ENCODE data around the gene THG1L. TPM values are rescaled to one million over a fixed set of nuclear protein-coding genes. Genes with fewer than 3 reads are reported as not detected.
A peak's percentile ranks its signal among the peaks of the same experiment; 100 is the strongest.

The THG1L gene
- total and polyA plus RNA-seq, 2 of the 13 experiments (the other 11 are each of a cell fraction or from before 2014, with no cell fraction given) = 16.6 to 17.2 TPM

- TF ChIP-seq PHF8 (CRISPR knock-in tag; IDR thresholded peaks at IDR 0.05) = peak; percentile 26
- TF ChIP-seq, protein P1, sequence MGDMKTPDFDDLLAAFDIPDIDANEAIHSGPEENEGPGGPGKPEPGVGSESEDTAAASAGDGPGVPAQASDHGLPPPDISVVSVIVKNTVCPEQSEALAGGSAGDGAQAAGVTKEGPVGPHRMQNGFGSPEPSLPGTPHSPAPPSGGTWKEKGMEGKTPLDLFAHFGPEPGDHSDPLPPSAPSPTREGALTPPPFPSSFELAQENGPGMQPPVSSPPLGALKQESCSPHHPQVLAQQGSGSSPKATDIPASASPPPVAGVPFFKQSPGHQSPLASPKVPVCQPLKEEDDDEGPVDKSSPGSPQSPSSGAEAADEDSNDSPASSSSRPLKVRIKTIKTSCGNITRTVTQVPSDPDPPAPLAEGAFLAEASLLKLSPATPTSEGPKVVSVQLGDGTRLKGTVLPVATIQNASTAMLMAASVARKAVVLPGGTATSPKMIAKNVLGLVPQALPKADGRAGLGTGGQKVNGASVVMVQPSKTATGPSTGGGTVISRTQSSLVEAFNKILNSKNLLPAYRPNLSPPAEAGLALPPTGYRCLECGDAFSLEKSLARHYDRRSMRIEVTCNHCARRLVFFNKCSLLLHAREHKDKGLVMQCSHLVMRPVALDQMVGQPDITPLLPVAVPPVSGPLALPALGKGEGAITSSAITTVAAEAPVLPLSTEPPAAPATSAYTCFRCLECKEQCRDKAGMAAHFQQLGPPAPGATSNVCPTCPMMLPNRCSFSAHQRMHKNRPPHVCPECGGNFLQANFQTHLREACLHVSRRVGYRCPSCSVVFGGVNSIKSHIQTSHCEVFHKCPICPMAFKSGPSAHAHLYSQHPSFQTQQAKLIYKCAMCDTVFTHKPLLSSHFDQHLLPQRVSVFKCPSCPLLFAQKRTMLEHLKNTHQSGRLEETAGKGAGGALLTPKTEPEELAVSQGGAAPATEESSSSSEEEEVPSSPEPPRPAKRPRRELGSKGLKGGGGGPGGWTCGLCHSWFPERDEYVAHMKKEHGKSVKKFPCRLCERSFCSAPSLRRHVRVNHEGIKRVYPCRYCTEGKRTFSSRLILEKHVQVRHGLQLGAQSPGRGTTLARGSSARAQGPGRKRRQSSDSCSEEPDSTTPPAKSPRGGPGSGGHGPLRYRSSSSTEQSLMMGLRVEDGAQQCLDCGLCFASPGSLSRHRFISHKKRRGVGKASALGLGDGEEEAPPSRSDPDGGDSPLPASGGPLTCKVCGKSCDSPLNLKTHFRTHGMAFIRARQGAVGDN (CRISPR knock-in tag; IDR thresholded peaks at IDR 0.05) = peak; percentile 44; the same call in 1 of the 2 replicates
- TF ChIP-seq MYNN (CRISPR knock-in tag; IDR thresholded peaks at IDR 0.05; ENCODE audit: low read depth) = no peak
- no peak for TF ChIP-seq THYN1 (CRISPR knock-in tag; IDR thresholded peaks at IDR 0.05; ENCODE audit: borderline replicate concordance, low read depth)
- TF ChIP-seq DDIT3 (CRISPR knock-in tag; IDR thresholded peaks at IDR 0.05) = no peak
- 0 out of 2 replicates have a peak, but pooled peaks have one; percentile 11 for TF ChIP-seq SALL2 (CRISPR knock-in tag; IDR thresholded peaks at IDR 0.05)
- 0 out of 2 replicates have a peak, but pooled peaks have one; percentile 17 for TF ChIP-seq EED (CRISPR knock-in tag; IDR thresholded peaks at IDR 0.05)
- TF ChIP-seq ZBTB21 (CRISPR knock-in tag; IDR thresholded peaks at IDR 0.05) = no peak
- no peak; the same call in 1 of the 2 replicates for TF ChIP-seq ZNF703 (CRISPR knock-in tag; IDR thresholded peaks at IDR 0.05; ENCODE audit: borderline replicate concordance)
- TF ChIP-seq RBFOX2 (IDR thresholded peaks at IDR 0.05; ENCODE audit: low read depth, low read length) = peak; percentile 49; the same call in 1 of the 2 replicates
- TF ChIP-seq PHF21A (CRISPR knock-in tag; IDR thresholded peaks at IDR 0.05) = 0 out of 2 replicates have a peak, but pooled peaks have one; percentile 19
- TF ChIP-seq, protein P2, sequence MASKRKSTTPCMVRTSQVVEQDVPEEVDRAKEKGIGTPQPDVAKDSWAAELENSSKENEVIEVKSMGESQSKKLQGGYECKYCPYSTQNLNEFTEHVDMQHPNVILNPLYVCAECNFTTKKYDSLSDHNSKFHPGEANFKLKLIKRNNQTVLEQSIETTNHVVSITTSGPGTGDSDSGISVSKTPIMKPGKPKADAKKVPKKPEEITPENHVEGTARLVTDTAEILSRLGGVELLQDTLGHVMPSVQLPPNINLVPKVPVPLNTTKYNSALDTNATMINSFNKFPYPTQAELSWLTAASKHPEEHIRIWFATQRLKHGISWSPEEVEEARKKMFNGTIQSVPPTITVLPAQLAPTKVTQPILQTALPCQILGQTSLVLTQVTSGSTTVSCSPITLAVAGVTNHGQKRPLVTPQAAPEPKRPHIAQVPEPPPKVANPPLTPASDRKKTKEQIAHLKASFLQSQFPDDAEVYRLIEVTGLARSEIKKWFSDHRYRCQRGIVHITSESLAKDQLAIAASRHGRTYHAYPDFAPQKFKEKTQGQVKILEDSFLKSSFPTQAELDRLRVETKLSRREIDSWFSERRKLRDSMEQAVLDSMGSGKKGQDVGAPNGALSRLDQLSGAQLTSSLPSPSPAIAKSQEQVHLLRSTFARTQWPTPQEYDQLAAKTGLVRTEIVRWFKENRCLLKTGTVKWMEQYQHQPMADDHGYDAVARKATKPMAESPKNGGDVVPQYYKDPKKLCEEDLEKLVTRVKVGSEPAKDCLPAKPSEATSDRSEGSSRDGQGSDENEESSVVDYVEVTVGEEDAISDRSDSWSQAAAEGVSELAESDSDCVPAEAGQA (IDR thresholded peaks at IDR 0.05; ENCODE audit: low read depth) = no peak
- TF ChIP-seq, protein P2 (CRISPR knock-in tag; IDR thresholded peaks at IDR 0.05; ENCODE audit: borderline replicate concordance) = no peak
- TF ChIP-seq, protein P3, sequence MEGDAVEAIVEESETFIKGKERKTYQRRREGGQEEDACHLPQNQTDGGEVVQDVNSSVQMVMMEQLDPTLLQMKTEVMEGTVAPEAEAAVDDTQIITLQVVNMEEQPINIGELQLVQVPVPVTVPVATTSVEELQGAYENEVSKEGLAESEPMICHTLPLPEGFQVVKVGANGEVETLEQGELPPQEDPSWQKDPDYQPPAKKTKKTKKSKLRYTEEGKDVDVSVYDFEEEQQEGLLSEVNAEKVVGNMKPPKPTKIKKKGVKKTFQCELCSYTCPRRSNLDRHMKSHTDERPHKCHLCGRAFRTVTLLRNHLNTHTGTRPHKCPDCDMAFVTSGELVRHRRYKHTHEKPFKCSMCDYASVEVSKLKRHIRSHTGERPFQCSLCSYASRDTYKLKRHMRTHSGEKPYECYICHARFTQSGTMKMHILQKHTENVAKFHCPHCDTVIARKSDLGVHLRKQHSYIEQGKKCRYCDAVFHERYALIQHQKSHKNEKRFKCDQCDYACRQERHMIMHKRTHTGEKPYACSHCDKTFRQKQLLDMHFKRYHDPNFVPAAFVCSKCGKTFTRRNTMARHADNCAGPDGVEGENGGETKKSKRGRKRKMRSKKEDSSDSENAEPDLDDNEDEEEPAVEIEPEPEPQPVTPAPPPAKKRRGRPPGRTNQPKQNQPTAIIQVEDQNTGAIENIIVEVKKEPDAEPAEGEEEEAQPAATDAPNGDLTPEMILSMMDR (CRISPR knock-in tag; IDR thresholded peaks at IDR 0.05) = no peak
- no peak for TF ChIP-seq ZNF678 (CRISPR knock-in tag; IDR thresholded peaks at IDR 0.05)
These were observed 13.1 kb downstream of the THG1L start (continued) for GRCh38 chr5:157744051-157745011.

All from HepG2 (cell line).